ENCODE results near the gene HDHD2.

Gene HDHD2

DNA sequence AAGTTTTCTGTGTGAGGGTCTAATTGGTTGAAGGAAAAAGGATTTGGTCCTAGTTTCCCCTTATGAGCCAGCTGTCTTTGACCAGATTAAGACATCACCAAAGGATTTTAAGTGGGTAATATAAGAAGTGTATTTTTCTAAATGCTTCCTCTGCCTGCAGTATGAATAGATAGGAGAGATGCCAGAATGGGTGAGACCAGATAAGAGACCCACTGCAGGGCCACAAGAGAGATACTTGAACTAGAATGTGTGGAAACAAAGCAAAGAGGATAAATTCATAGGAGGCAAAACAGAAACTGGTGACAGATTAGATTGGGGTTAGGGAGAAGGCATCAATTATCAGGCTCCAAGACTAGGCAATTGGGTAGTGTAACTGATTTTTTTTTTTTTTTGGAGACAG lies 1.1 kb upstream of the HDHD2 start:
- TF ChIP-seq FOXM1 (IDR thresholded peaks at IDR 0.05; ENCODE audit: borderline replicate concordance, low read depth) (no peak), YY1 (IDR thresholded peaks at IDR 0.05; ENCODE audit: low read depth) (no peak), TCF12 (IDR thresholded peaks at IDR 0.05; ENCODE audit: low read depth) (no peak)

- no peak for TF ChIP-seq NFIC (IDR thresholded peaks at IDR 0.05)
- no peak for TF ChIP-seq EGR1 (IDR thresholded peaks at IDR 0.05)
- TF ChIP-seq TEAD4 (IDR thresholded peaks at IDR 0.05): no peak
- no peak for TF ChIP-seq CREB1 (IDR thresholded peaks at IDR 0.05; ENCODE audit: low read depth)
- TF ChIP-seq CEBPB (IDR thresholded peaks at IDR 0.05): no peak
- no peak for TF ChIP-seq FOXM1 (IDR thresholded peaks at IDR 0.05; ENCODE audit: borderline replicate concordance, low read depth)
- no peak for TF ChIP-seq ZBTB7A (IDR thresholded peaks at IDR 0.05; ENCODE audit: low read depth)
- TF ChIP-seq TAF1 (IDR thresholded peaks at IDR 0.05; ENCODE audit: low read depth): no peak
- no peak for TF ChIP-seq TCF12 (IDR thresholded peaks at IDR 0.05; ENCODE audit: low read depth)
- no peak for TF ChIP-seq USF1 (IDR thresholded peaks at IDR 0.05)
- no peak for TF ChIP-seq RAD21 (IDR thresholded peaks at IDR 0.05; ENCODE audit: low read depth)
- TF ChIP-seq REST (IDR thresholded peaks at IDR 0.05; ENCODE audit: low read depth): no peak
- no peak for TF ChIP-seq EP300 (IDR thresholded peaks at IDR 0.05; ENCODE audit: borderline replicate concordance)
- TF ChIP-seq YY1 (IDR thresholded peaks at IDR 0.05; ENCODE audit: low read depth): no peak
Observed at GRCh38 chr18:47150824-47151366, 595 bp upstream of the HDHD2 start.

DNA sequence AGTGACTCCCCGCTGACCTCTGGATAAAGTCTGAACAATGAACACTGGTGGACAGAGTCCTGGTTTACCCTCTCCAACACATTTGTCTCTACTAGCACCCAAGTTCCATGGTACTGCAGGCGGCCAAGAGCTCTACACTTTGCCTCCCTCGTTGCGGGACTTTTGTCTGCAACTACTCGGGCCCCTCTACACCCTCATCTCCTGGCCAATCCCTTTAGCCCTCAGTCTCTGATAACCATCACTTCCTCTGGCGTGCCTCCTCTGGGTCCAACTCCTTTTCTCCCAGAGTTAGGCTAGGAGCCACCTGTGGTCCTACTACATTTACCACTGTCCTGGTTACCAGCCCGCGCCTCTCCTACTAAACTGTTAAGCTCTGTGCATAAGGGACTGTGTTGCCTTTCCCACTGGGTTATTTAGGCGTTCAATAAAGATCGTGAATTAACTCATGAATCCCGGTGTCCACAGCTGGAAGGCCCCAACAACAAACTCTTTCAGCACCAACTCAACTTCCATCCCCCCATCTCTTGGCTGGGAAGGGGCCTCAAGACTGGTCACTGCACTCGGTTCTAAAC lies 757 bp downstream of the HDHD2 start:
- TF ChIP-seq TAF1 (IDR thresholded peaks at IDR 0.05; ENCODE audit: low read depth): no peak
- no peak for TF ChIP-seq REST (IDR thresholded peaks at IDR 0.05; ENCODE audit: low read depth)
- no peak for TF ChIP-seq RAD21 (IDR thresholded peaks at IDR 0.05; ENCODE audit: low read depth)
- TF ChIP-seq USF1 (IDR thresholded peaks at IDR 0.05): no peak
- no peak for TF ChIP-seq NFIC (IDR thresholded peaks at IDR 0.05)
- no peak for TF ChIP-seq CEBPB (IDR thresholded peaks at IDR 0.05)
- TF ChIP-seq MAX (IDR thresholded peaks at IDR 0.05): no peak
- no peak for TF ChIP-seq YY1 (IDR thresholded peaks at IDR 0.05; ENCODE audit: low read depth)
- no peak for TF ChIP-seq EP300 (IDR thresholded peaks at IDR 0.05; ENCODE audit: borderline replicate concordance)
- no peak for TF ChIP-seq ZBTB7A (IDR thresholded peaks at IDR 0.05; ENCODE audit: low read depth)
- TF ChIP-seq FOXM1 (IDR thresholded peaks at IDR 0.05; ENCODE audit: borderline replicate concordance, low read depth): no peak
- TF ChIP-seq EGR1 (IDR thresholded peaks at IDR 0.05): no peak

DNA sequence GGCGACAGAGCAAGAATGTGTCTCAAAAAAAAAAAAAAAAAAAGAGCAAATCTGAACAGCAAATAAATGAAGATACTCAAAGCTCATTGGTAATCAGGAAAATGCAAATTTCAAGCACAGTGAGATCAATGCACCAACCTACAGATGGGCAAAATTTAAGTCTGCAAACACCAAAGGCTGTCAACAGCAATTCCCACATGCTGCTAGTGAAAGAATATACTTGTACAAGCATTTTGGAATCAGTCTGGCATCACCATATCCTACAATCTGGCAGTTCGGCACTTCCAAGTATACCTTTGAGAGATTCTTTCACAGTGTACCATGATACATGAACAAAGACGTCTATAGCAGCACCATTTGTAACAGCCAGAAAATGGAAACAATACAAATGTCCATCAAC lies 4.1 kb downstream of the HDHD2 start:
- TF ChIP-seq CREB1 (IDR thresholded peaks at IDR 0.05; ENCODE audit: low read depth): no peak
- no peak for TF ChIP-seq YY1 (IDR thresholded peaks at IDR 0.05; ENCODE audit: low read depth)
- no peak for TF ChIP-seq TCF12 (IDR thresholded peaks at IDR 0.05; ENCODE audit: low read depth)

DNA sequence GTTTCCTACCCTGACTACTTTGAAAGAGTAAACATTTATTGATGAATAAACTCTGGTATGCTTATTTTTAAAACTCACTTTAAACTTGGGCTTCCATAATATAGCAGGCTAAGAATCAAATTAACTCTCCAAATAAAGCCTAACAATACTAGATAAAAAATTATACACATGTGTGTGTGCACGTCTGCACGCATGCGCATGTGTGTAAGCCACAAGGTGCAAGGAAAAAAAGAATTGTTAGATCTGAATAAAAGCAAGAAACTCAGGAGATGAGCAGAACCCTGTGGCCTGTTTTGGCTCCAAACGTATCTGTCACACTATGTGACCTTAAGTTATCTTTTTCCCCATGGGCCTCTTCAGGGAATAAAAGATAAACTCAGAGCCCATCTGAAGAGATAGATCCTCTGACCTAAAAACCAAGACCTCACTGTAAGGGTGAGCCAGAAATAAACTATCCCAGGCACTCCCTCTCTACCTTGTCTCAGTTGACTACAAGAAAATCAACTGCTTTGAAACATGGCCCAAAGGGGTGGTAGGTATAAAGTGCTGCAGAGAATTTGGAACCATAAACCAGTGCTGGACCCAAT lies 6.3 kb downstream of the HDHD2 start:
- no peak for TF ChIP-seq FOXM1 (IDR thresholded peaks at IDR 0.05; ENCODE audit: borderline replicate concordance, low read depth)
- TF ChIP-seq TAF1 (IDR thresholded peaks at IDR 0.05; ENCODE audit: low read depth): no peak
- no peak for TF ChIP-seq REST (IDR thresholded peaks at IDR 0.05; ENCODE audit: low read depth)
- no peak for TF ChIP-seq CEBPB (IDR thresholded peaks at IDR 0.05)
- TF ChIP-seq EP300 (IDR thresholded peaks at IDR 0.05; ENCODE audit: borderline replicate concordance): no peak
- no peak for TF ChIP-seq MAX (IDR thresholded peaks at IDR 0.05)
